Calu3 (cell line): ENCODE data around the gene TBL3. TPM values are rescaled to one million over a fixed set of nuclear protein-coding genes. Genes with fewer than 3 reads are reported as not detected.
"Not testable (repeated sequence)": the region's sequence is repeated elsewhere in the genome, so short reads cannot be mapped to it uniquely, and the experiment has no call there.

Experiments used
- BruUV-seq: library from RNA; stranded (reverse); fragments of 400-500 nt; replicated peaks from 2 replicates; lab custom pipeline; 2021; lab: Mats Ljungman, UMichigan
- CTCF ChIA-PET: fragments of 300-600 bp; sonication (Branson Sonifier 250); formaldehyde crosslinking; loops from one replicate; lab custom pipeline; 2022; ENCODE audit warnings: antibody characterized with exemption; lab: Charles Lee
- DNase-seq: peaks from one replicate; pipeline ENCODE4 v3.0.0; 2022
- H3K27ac Mint-ChIP-seq: one replicate; pipeline ENCODE4 v1.8.0; 2022; ENCODE audit warnings: mixed read lengths; ENCODE audit not compliant: unreplicated experiment
- H3K27me3 Mint-ChIP-seq: one replicate; pipeline ENCODE4 v1.8.0; 2022; ENCODE audit warnings: mixed read lengths; ENCODE audit not compliant: unreplicated experiment
- H3K36me3 Mint-ChIP-seq: one replicate; pipeline ENCODE4 v1.8.0; 2022; ENCODE audit warnings: mild to moderate bottlenecking, moderate library complexity, mixed read lengths; ENCODE audit not compliant: insufficient read depth, unreplicated experiment
- H3K4me1 Mint-ChIP-seq: one replicate; pipeline ENCODE4 v1.8.0; 2022; ENCODE audit warnings: mild to moderate bottlenecking, low read depth, mixed read lengths; ENCODE audit not compliant: unreplicated experiment
- H3K4me3 Mint-ChIP-seq: one replicate; pipeline ENCODE4 v1.8.0; 2022; ENCODE audit warnings: mild to moderate bottlenecking, low read depth, moderate library complexity, mixed read lengths; ENCODE audit not compliant: unreplicated experiment
- H3K9me3 Mint-ChIP-seq: one replicate; pipeline ENCODE4 v1.8.0; 2022; ENCODE audit warnings: low read depth, mixed read lengths; ENCODE audit not compliant: unreplicated experiment
- CTCF ChIP-seq: fragments of 200-600 bp; IDR thresholded peaks from one replicate; pipeline ENCODE4 v1.8.0; 2022; ENCODE audit warnings: antibody characterized with exemption; ENCODE audit not compliant: unreplicated experiment
- intact Hi-C: fragments of 100-400 bp; cut with micrococcal nuclease; formaldehyde crosslinking; loops from one replicate; pipeline ENCODE4 v1.10.0; 2022; ENCODE audit not compliant: unreplicated experiment
- total RNA-seq: library from RNA; stranded (reverse); gene quantifications from 2 replicates; pipeline ENCODE4 v1.2.3, GENCODE V29; 2022

Gene TBL3
- total RNA-seq, 1 experiment from 2014 or later, result 62.0 TPM

DNA sequence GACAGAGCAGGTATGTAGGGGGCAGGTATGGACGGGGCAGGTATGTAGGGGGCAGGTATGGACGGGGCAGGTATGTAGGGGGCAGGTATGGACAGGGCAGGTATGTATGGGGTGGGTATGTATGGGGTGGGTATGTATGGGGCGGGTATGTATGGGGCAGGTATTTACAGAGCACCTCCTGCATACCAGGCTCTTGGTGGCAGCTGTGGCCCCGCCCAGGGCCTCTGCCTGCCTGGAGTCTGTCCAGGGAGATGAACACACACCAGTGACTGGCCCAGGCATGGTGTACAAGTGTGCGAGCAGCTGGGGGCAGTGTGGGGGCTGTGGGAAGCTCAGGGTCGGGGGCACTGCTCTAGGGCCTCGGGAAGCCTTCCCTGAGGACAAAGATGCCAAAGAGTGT is 21.8 kb upstream of the TBL3 start:
- no peak for DNase-seq
- no peaks in the 10 kb centered on the region for H3K4me1 Mint-ChIP-seq
- no peaks in the 10 kb centered on the region for H3K36me3 Mint-ChIP-seq
- H3K9me3 Mint-ChIP-seq, result no peaks in the 10 kb centered on the region
- TF ChIP-seq CTCF, result no peak
- CTCF ChIA-PET, result no interaction called here
- no peak overlapping the region for H3K27ac Mint-ChIP-seq
- H3K4me3 Mint-ChIP-seq, result no peak overlapping the region
- intact Hi-C loops, result no loop called here
- no TSS peak for BruUV-seq
- peaks cover 10% of the 10 kb centered on the region for H3K27me3 Mint-ChIP-seq

- intact Hi-C loops, result no loop called here
Observed at GRCh38 chr16:1950559-1950958, 21.3 kb upstream of the TBL3 start.

GRCh38 chr16:1953734-1954133 is 18.1 kb upstream of the TBL3 start:
- Mint-ChIP-seq H3K4me3 (no peak overlapping the region), H3K27me3 (peaks cover 21% of the 10 kb centered on the region), H3K4me1 (no peaks in the 10 kb centered on the region), H3K9me3 (no peaks in the 10 kb centered on the region), H3K27ac (no peak overlapping the region), H3K36me3 (no peaks in the 10 kb centered on the region)
- TF ChIP-seq CTCF, result no peak
- intact Hi-C loops, result no loop called here
- BruUV-seq, result no TSS peak
- DNase-seq, result no peak
- CTCF ChIA-PET, result no interaction called here

More at GRCh38 chr16:1950559-1950958, 21.3 kb upstream of the TBL3 start:
- Mint-ChIP-seq H3K9me3 (no peaks in the 10 kb centered on the region), H3K27me3 (peaks cover 12% of the 10 kb centered on the region), H3K36me3 (no peaks in the 10 kb centered on the region), H3K4me3 (no peak overlapping the region), H3K27ac (no peak overlapping the region), H3K4me1 (no peaks in the 10 kb centered on the region)
- CTCF ChIA-PET, result no interaction called here
- TF ChIP-seq CTCF, result no peak
- BruUV-seq, result no TSS peak
- no peak for DNase-seq

- BruUV-seq, H3K9me3 Mint-ChIP-seq, H3K27ac Mint-ChIP-seq, DNase-seq, H3K4me3 Mint-ChIP-seq, intact Hi-C loops: not testable (repeated sequence)
- H3K36me3 Mint-ChIP-seq, result peaks cover 37% of the 10 kb centered on the region
- CTCF ChIA-PET, result interaction anchor here (1.0 kb wide), 1 partner anchor 14 kb away, joined by 3 read pairs; the partner anchor contains the start of gene MSRB1
- H3K27me3 Mint-ChIP-seq, result peaks cover 21% of the 10 kb centered on the region
- H3K4me1 Mint-ChIP-seq, result peaks cover 12% of the 10 kb centered on the region
Observed at GRCh38 chr16:1957434-1958142, 14.3 kb upstream of the TBL3 start.

DNA sequence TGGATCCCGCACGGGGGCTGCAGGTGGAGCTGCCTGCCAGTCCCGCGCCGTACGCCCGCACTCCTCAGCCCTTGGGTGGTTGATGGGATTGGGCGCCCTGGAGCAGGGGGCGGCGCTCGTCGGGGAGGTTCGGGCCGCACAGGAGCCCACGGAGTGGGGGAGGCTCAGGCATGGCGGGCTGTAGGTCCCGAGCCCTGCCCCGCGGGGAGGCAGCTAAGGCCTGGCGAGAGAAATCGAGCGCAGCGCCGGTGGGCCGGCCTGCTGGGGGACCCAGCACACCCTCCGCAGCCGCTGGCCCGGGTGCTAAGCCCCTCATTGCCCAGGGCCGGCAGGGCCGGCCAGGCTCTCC is 13.7 kb upstream of the TBL3 start:
- BruUV-seq, intact Hi-C loops, H3K9me3 Mint-ChIP-seq, H3K27ac Mint-ChIP-seq, H3K4me3 Mint-ChIP-seq, CTCF ChIA-PET, DNase-seq: not testable (repeated sequence)
- peaks cover 17% of the 10 kb centered on the region for H3K4me1 Mint-ChIP-seq
- peaks cover 21% of the 10 kb centered on the region for H3K27me3 Mint-ChIP-seq
- peaks cover 43% of the 10 kb centered on the region for H3K36me3 Mint-ChIP-seq
